HK-2 (cell line): ENCODE results near the gene TRPM3.

Source experiments
- DNase-seq: peaks from one replicate; pipeline ENCODE4 v3.0.0-alpha.2; 2018; ENCODE audit not compliant: unreplicated experiment

Gene TRPM3

GRCh38 chr9:71098801-71099200 is 22.6 kb downstream of the TRPM3 start:
- no peak for DNase-seq

GRCh38 chr9:71097671-71098070 is 23.8 kb downstream of the TRPM3 start:
- DNase-seq = no peak

- no peak for DNase-seq
These were observed 24.9 kb downstream of the TRPM3 start for GRCh38 chr9:71096421-71097108.

DNA sequence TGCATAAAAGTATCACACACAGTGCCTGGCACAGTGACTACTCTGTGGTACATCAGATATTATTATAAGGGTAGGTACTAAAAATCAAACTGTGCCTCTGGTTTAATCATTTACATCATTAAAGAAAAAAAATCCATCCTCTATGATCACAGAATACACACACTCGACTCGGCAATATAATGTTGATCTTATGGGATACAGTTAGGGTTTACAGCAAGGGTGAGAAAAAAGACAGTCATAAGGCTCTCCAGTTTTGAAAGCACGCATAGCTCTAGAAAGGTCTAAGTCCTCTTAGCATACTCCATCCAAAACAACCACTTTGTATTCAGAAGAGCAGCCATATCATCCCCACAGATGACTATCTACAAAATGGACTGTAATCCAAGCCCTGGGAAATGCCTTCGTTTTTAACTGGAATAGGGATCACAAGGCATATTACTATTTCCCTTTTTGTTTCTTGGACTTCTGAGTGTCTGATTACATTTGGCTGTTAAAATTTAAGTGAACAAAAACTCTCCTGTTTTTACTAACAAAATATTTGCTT is 26.6 kb downstream of the TRPM3 start:
- no peak for DNase-seq

- DNase-seq = no peak
These were observed 30.5 kb downstream of the TRPM3 start for GRCh38 chr9:71090896-71091295.

DNA sequence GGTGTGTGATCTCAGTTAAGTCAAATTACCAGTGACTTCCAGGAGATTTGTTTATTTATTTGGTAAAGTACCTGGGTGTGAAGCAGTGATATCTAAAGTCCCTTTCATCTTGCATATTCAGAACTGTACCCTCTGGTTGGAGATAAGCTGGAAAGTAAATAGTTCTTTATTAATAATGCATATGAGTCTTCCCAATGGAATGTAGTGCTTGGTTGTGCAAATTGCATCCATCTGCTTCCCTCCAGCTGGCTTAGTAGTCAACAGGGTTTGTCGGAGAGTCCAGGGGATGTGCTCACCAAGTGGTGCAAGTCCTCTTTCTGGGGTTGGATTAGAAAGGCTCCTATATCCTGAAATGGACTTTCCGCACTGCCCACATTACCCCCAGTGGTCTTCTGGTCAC is 42.0 kb downstream of the TRPM3 start:
- no peak for DNase-seq

- DNase-seq = no peak
These were observed 45.3 kb downstream of the TRPM3 start for GRCh38 chr9:71076096-71076495.

GRCh38 chr9:71073494-71073893 is 47.9 kb downstream of the TRPM3 start:
- DNase-seq = no peak

- DNase-seq = no peak
These were observed 48.8 kb downstream of the TRPM3 start for GRCh38 chr9:71072587-71072986.

DNA sequence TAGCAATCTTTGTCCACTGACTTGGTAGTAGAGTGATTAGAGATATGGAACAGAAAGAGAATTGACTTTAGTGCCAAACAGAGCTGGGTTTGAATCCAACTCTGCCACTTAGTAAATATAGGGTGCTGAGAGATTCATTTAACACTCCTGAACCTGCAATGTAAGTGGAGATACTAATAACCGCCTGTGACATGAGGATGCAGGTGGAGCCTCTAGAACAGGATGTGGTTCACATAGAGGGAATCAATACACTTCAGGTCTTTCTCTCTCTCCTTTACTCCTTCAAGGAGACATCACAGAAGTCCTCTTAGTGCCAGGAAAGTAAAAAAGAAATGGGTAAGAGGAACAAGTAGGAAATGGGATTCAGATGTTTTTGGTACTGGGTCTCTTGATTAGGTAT is 49.8 kb downstream of the TRPM3 start:
- no peak for DNase-seq

DNA sequence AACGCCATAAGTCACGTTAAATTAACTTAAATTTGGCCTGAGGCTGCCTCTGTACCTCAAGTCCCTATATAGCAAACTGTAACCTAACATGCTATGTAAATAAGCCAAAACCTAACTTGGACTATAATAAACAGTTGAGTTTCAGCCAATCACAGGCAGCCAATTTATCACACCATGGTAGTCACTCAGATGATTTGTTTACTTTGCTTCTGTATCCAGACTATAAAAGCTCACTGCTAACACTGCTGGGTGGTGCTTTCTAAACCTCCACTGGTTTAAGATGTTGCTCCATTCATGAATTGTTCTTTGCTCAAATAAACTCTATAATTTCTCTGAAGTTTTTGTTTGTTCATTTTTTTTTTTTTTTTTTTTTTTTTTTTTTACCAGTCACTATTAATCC is 62.8 kb downstream of the TRPM3 start:
- no peak for DNase-seq

DNA sequence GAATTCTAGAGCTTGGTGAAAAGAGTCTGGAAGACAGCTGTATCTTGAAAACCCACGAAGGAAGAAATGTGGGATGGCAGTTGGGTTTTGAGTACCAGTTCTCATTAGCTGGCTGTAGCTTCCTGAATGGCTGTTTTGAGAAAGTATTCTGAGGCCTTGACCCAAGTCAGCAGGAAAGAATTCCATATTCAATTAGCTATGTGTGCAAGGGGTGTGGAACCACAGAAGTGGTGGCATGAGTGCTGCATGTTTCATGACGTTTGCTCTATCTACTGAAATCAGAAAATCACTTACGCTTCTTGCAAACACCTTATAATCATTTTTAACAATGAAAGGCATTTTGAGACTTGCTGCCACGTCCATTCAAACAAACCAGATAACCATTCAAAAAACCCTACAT is 69.1 kb downstream of the TRPM3 start:
- no peak for DNase-seq

DNA sequence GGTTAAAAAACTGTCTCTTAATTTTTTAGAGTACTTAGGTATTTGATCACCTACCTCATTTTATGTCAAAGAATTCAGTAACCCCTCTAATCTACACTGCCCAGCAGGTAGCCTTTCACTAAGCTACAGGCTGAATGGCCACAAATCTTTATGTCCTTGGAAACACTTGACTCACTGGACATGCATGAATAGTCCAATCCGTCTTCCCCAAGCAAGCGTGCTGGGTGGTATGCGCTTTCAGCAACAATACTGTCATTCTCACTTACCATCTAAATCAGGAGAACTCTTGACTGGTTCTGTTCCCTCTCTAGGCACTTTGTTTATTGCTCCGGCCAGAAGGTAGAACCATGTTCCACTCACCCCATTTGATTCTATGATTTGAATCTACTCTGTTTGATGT is 73.1 kb downstream of the TRPM3 start:
- no peak for DNase-seq

- DNase-seq = no peak
These were observed 78.9 kb downstream of the TRPM3 start for GRCh38 chr9:71042448-71042990.

DNA sequence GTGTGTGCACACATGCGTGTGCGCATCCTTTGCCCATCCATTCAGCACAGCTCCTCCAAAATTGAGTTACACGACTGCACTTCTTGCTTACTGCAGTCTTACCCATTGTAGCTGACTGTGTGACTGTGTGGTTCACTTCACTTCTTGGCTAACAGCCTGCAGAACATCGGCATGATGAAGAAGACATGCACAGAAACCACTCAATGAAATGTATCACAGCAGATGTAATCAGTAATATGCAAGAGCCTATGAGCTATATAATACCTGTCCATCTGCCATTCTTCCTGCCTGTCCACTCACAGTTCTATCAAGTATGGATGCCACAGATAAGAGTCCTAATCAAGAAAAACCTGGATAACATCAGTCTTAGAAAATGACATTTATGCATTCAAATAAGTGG is 83.9 kb downstream of the TRPM3 start:
- no peak for DNase-seq

- DNase-seq = no peak
These were observed 84.9 kb downstream of the TRPM3 start for GRCh38 chr9:71036501-71036900.

DNA sequence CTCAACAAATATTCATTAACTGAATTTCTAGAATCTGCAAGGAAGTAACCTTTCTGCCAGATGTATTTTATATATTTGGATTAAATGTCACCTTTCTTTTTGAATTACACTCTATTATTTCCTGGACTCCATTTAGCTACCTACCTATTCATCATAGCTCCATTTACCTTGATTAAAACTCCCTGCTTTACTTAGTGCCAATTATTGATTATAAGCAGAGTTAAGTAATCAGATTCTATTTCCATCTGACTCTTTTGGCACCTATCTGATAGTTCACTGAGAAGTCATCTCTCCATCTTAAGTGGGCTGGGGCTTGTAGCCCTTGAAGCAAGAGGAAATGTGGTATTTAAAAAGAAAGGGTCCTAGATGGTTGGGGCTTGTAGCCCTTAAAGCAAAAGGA is 88.6 kb downstream of the TRPM3 start:
- DNase-seq = no peak

DNA sequence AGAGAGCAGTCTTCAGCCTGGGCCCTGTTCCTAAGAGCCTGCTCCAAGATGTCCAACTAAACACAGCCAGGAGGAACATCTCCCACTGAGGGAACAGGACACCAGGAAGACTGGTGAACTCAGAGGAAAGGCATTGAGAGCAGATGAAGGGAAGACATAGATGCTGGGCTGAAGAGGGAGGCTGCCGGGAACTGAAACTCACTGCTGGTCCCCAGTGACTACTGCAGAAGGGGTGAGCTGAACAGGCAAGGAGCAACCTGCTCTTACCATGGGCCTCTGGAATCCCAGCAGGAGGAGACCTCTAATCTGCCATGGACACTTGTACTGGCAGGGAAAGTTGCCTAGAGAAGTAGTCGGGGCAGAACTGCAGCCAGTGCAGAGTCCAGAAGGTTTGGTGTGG is 95.7 kb downstream of the TRPM3 start:
- no peak for DNase-seq

- DNase-seq = no peak
These were observed 96.2 kb downstream of the TRPM3 start for GRCh38 chr9:71025201-71025600.

DNA sequence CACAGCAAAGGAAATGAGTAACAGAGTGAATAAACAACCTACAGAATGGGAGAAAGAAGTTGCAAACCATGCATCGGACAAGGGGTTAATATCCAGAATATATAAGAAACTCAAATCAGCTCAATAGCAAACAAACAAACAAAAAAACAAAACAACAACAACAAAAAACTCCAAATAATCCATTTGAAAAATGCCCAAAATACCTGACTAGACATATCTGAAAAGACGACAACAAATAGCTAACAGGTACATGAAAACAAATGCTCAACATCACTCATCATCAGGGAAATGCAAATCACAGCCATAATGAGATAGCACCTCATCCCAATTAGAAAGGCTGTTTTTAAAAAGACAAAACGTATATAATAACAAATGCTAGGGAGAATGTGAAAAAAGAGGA is 111.2 kb downstream of the TRPM3 start:
- no peak for DNase-seq

GRCh38 chr9:71005456-71005855 is 116.0 kb downstream of the TRPM3 start:
- no peak for DNase-seq

GRCh38 chr9:71004196-71004595 is 117.2 kb downstream of the TRPM3 start:
- DNase-seq = no peak

- no peak for DNase-seq
These were observed 118.1 kb downstream of the TRPM3 start for GRCh38 chr9:71003346-71003745.
